ENCODE data around the gene SLC37A4.

DNA sequence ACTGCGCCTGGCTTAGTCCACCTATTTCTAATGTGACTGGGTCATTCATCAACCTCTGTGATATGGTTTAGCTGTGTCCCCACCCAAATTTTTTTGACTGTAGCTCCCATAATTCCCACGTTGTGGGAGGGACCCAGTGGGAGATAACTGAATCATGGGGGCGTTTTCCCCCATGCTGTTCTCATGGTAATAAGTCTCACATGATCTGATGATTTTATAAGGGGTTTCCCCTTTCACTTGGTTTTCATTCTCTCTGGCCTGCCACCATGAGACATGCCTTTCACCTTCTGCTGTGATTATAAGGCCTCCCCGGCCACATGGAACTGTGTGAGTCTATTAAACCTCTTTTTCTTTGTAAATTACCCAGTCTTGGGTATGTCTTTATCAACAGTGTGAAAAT lies 24.0 kb downstream of the SLC37A4 start:
- TF ChIP-seq, protein P1, sequence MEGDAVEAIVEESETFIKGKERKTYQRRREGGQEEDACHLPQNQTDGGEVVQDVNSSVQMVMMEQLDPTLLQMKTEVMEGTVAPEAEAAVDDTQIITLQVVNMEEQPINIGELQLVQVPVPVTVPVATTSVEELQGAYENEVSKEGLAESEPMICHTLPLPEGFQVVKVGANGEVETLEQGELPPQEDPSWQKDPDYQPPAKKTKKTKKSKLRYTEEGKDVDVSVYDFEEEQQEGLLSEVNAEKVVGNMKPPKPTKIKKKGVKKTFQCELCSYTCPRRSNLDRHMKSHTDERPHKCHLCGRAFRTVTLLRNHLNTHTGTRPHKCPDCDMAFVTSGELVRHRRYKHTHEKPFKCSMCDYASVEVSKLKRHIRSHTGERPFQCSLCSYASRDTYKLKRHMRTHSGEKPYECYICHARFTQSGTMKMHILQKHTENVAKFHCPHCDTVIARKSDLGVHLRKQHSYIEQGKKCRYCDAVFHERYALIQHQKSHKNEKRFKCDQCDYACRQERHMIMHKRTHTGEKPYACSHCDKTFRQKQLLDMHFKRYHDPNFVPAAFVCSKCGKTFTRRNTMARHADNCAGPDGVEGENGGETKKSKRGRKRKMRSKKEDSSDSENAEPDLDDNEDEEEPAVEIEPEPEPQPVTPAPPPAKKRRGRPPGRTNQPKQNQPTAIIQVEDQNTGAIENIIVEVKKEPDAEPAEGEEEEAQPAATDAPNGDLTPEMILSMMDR (IDR thresholded peaks at IDR 0.05), result no peak
- TF ChIP-seq POLR2A (IDR thresholded peaks at IDR 0.05), result no peak
